Stimulated activated CD8-positive, alpha-beta memory T cell treated with anti-CD3 and anti-CD28 coated beads, Interleukin-15, amount 100 ng/mL, for 1 hour (primary cell): ENCODE results near the gene FUNDC2.
A peak's percentile ranks its signal among the peaks of the same experiment; 100 is the strongest.
"Not testable (repeated sequence)": the region's sequence is repeated elsewhere in the genome, so short reads cannot be mapped to it uniquely, and the experiment has no call there.

Experiments
- DNase-seq: peaks from one replicate; pipeline ENCODE4 v3.0.0-alpha.2; 2020; ENCODE audit warnings: low read depth

FUNDC2 gene

DNA sequence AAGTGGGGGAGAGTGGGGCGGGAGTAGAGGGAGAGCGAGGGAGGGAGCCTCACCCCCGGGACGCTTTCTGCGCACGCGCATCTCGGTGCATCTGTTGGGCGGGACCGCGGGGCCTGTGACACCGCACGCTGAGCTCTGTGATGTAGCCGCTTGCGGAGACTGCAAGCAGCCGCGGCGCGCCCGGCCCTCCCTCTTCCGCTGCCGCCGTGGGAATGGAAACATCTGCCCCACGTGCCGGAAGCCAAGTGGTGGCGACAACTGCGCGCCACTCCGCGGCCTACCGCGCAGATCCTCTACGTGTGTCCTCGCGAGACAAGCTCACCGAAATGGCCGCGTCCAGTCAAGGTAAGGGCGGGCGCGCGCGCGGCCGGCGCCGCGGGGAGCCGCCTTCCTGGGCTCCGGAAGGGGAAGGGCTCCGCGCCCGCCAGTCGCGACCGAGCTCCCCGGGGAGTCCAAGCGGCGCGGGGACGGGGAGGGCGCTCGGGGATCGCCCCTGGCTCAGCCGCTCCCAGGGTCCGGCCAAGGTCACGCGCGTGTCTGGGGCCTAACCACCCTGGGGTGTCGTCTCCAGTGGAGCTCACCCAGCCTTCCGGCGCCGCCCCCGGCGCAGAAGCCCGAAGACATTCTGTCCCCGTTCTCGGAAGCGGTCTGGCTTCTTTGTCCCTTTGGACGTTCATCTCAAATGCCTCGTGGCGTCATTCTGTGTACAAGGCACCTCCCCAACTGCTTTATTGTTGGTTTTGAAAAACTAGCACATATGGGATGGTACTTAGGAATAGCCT, at the start of gene FUNDC2:
Gene FUNDC2, plus strand, starts transcription at position 118 of the 782 bp plus-strand sequence. Its CDS starts 95 bp downstream, at position 213.
- peak; percentile 83 for DNase-seq

- no peak for DNase-seq
Observed at GRCh38 chrX:154979629-154980028, 47.0 kb upstream of the FUNDC2 start.

GRCh38 chrX:154980330-154981115, 46.1 kb upstream of the FUNDC2 start:
- DNase-seq, result peak; percentile 61

- no peak for DNase-seq
Observed at GRCh38 chrX:154981116-154981411, 45.6 kb upstream of the FUNDC2 start.

DNA sequence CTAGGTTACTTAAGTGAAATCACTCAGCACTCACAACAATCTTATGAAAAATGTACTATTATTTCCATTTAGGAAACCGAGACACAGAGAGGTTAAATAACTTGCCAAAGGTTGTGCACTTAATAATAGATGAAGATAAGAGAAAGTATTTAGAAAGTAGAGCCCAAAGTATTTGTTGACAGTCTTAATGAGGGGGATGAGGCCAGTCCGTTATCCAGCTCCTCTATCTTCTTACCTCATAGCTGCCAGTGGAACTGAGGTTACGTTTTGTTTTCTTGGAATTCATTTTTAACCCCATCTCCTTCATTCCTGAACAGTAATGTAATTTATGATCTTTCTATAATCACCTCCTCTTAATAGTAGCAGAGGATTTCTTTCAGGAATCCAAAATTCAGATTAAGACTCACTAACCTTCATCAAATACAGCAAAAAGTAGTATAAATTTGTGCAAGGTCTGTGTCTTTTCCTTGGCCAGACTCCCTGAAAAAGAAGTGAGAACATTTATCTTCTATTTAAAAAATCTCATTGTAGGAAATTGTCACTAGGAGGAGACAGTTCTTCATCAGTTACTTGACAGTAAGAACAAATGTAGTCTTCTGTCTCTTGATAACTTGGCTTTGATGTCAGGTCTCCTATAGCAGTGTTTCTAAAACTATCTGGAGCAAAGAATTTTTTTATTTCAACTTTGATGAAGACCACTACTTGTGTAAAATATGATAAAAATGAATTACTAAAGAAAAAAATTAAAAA, 39.6 kb upstream of the FUNDC2 start:
- DNase-seq, result no peak

DNA sequence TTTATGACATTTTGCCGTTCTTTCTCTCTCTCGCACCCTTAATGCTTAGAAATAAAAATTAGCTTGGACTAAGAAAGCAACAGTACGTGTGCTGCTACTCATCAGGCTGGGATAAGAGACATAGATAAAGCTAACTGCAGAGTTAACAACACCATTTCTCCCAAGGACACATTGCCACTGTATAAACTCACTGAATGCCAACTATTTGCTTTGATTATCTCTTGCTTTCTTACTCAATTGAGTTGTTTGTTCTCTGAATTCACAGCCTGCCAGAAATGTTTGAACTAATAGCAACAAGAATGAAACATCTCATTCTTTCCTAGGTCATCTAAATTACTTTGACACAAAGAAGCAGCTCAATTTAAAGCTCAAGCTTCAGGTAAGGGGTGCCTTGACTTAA, 38.7 kb upstream of the FUNDC2 start:
- DNase-seq, result no peak

DNA sequence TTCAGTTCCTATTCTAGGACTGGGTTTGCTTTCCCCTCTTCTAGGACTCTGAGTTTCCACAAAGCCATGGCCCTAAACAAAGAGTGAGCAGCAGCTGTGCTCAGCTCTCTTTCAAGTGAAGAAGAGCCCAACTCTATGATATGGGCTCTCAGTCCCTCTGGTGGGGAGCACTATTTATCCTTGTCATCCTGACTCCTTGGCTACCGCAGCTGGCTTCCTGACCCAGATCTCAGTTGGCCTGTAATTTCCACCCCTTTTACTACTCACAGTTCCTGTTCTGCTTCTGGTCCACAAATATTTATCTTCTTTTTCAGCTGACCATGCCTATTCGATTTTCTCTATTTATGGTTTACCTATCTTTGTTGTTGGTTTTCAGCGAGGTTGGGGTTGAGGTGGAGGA, 37.9 kb upstream of the FUNDC2 start:
- DNase-seq, result no peak

- DNase-seq, result no peak
Observed at GRCh38 chrX:154990496-154990895, 36.1 kb upstream of the FUNDC2 start.

DNA sequence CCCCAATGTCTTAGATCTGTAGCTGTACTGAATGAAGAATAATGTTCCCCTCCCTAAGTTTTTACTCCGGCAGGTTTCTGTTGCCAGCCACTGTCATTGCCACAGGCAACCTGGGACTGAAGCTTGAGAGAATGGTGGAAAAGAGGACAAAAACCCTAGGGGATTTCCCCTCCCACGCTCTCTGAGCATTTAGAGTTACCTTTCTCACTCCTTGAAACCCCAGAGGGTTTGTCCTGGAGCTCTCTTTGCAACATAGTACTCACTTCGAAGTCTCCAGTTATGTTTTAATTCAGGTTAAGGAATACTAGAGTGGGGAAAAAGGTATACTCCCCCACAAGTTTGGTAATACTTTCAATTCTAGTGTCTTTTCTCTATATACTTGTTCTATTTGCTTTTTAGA, 35.6 kb upstream of the FUNDC2 start:
- no peak for DNase-seq

DNA sequence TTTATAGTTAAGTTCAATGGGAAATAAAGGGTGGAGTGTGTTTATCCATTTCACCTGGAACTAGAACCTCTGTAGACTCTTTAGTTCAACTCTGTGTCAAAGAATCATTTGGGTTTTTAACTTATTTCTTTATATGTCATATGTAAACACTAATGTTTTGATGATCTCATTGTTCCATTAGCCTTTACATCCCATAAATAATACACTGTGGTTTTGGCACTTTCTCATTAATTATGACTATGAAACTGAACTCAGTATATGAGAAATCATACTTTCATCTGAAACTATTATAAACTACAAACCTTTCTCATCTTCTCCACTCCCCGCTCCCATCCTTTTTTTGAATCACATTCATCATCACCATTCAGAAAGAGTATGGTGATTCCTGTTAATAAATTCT, 35.2 kb upstream of the FUNDC2 start:
- DNase-seq, result no peak

DNA sequence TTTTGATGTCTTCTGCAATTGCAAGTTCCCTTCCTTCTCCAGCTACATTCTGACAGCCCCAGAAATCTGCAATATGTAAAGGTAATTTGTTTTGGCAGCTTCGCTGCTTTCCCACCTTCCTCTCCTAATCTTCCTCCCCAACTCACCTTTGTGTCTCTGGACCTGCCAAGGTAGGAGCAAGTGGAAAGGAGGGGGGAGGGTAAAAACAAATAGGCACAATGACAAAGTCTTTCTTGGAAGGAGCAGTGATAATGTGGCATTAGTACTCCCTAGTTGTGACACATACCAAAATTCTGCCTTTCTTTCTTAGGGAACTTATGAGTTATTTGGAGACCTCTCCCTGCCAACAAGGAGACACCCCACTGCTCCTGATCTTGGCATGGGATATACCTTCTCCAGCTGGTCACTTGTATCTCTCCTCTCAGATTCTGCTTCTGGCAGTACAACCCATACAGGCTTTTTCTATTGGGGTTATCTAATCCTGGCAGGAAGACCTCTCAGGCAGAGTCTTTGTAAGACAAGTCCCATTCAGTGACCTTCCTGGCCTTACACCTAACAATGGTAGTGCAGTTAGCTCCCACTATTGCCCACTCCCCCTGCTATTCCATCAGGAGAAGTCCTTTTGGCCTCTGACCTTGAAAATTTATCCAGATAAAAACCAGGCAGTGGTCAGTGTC, 28.3 kb upstream of the FUNDC2 start:
- no peak for DNase-seq

- DNase-seq, result no peak
Observed at GRCh38 chrX:155000841-155001240, 25.8 kb upstream of the FUNDC2 start.

DNA sequence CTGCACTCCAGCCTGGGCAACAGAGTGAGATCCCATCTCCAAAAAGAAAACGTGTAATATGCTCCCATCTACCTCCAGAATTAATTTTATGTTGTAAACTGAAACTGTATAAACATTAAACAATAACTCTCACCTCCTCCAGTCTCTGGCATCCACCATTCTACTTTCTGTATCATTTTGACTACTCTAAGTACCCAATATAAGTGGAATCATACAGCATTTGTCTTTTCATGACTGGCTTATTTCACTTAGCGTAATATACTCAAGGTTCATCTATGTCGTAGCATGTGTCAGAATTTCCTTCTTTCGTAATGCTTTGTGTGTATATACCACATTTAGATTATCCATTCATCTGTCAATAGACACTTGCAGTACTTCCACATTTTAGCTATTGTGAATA, 24.8 kb upstream of the FUNDC2 start:
- DNase-seq, result no peak

DNA sequence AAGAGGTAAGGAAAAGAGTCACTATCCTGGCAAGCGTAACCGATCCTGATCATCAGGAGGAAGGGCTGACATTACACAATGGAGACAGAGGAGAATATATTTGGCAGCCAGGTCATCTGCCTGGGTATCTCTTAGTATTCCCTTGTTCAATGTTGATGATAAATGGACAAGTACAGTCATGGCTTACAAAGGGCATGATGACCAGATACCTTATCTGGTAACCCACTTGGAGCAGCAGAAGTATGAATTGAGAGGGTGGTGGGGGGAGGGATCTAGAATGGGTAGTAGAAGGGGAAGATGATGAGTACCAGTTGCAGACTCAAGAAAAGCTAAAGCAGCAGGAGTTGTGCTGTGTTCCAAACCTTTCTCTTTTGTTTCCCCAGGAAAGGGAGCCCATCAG, 21.5 kb upstream of the FUNDC2 start:
- no peak for DNase-seq

DNA sequence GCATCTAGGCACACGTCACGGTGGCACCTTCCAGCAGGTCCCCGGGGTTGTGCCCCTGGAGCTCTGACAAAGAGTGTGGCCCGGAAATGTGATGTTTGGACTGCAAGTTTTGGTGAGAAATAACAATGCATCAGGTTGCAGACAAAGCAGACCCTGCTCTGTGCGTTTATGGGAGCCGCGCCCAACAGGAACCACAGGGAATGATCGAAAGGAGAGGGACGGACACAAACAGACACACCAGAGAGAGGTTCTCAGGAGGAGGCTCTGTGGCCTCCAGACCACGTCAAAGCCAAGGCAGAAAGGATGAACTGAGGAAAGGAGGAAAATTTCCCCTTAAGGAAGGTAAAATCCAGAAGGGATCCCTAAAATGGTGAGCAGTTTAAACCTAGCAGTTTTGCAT, 20.3 kb upstream of the FUNDC2 start:
- DNase-seq, result not testable (repeated sequence)

GRCh38 chrX:155006913-155007671, 19.6 kb upstream of the FUNDC2 start:
- DNase-seq, result not testable (repeated sequence)

DNA sequence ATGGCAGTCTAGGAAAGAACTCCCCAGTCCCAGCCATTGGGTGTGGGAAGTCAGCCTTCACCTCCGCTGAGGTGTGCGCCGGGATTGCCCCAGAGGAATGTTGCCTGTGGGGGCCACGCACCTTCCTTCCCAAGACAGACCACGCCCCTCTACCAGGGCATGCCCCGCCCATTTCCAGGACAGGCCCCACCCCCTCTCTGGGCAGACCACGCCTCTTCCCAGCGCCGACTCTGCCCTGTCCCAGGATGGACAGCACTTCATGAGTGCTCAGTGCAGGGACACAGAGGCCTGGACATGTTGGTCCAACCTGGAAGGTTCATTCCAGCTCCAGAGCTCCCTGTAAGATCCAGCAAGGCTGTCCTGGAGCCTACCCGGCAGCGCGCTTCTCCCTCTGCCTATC, 18.1 kb upstream of the FUNDC2 start:
- DNase-seq, result not testable (repeated sequence)

- no peak for DNase-seq
Observed at GRCh38 chrX:155009994-155010472, 16.6 kb upstream of the FUNDC2 start.

DNA sequence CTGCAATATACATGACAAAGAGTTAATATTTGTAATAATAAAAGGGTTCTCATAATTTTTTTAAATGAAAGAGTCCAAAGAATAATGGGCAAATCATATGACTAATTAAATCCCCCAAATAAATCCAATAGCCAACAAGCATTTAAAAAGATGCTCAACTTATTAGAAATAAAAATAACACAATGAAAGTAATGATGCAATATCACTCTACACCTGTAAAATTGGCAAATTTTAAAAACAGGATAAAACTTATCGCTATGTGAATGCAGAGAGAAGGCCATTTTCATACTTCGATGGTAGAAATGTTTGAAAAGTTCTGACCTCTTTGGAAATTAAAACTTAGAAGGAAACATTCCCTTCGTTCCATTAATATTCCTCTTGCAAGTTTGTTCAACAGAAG, 6.1 kb upstream of the FUNDC2 start:
- no peak for DNase-seq

DNA sequence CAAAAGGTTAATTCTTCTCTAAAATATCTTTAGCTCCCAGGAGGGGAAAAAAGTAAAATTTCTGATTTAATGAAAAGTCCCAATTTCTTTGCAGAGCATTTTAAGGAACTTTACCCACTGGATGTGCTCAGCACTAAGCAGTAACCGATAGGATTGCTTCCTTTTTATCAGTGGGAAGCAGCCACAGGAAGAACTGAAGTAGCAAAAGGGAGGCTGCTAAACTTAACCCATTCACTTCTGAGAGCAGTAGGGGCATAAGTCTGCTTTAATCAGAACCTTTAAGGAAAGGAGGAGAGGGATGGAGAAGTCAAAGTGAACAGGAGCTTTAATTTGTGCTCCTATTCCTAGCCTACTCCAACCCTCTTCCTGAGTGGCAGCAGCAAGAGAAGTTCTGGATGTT, 4.1 kb upstream of the FUNDC2 start, which contains the start of gene F8:
Gene F8, minus strand, starts transcription at position 139 of the 400 bp plus-strand sequence. CDS start 171 bp downstream, outside the sequence.
- no peak for DNase-seq
